ENCODE results near the gene CACNG1.

GRCh38 chr17:67095803-67096202 lies 51.4 kb downstream of the CACNG1 start:
- TF ChIP-seq CTCF (IDR thresholded peaks at IDR 0.05) (no peak), POLR2A (IDR thresholded peaks at IDR 0.05) (no peak), POLR2AphosphoS5 (IDR thresholded peaks at IDR 0.05) (no peak), EP300 (IDR thresholded peaks at IDR 0.05) (no peak)
